RWPE1 (cell line): ENCODE data around the gene SRXN1.

Source experiments
- CTCF ChIA-PET: fragments of 350-600 bp; sonication (Branson Sonifier 250); formaldehyde crosslinking; extraction: SDS; loops from one replicate; lab custom pipeline; 2021; lab: Yijun Ruan, JAX
- POLR2A ChIA-PET: fragments of 400-600 bp; formaldehyde crosslinking; extraction: SDS; loops from one replicate; lab custom pipeline; 2020; ENCODE audit warnings: antibody characterized with exemption; ENCODE audit not compliant: low non-redundant PET; lab: Yijun Ruan, JAX
- DNase-seq: peaks from one replicate; pipeline ENCODE4 v3.0.0; 2012; ENCODE audit warnings: low spot score
- H3K27ac ChIP-seq: fragments of 450-650 bp; 2 replicates; pipeline ENCODE4 v1.5.1; 2017
- TF ChIP-seq, protein P1 (sequence below): fragments of 450-650 bp; conservative IDR thresholded peaks from 2 replicates; pipeline ENCODE4 v1.5.1; 2017; ENCODE audit warnings: low read depth, mild to moderate bottlenecking

SRXN1 gene

DNA sequence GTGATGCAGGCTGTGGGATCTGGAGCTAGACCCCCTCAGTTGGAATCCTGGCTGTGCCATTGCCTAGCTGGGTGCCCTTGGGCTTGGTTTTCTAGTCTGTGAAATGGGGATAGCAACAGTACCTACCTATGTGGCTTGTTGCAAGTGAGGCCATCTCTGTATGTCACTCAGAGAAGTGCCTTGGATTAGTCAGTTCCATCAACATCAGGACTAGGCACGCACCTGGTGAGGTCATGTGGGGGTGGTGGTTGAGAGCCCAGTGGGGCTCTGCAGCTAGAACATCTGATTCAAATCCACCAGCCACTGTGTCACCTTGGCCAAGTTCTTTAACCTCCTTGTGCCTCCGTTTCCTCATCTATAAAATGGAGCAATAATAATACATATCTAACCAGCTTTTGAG lies 55.4 kb downstream of the SRXN1 start:
- DNase-seq: no peak
- POLR2A ChIA-PET: no interaction called here
- TF ChIP-seq, protein P1, sequence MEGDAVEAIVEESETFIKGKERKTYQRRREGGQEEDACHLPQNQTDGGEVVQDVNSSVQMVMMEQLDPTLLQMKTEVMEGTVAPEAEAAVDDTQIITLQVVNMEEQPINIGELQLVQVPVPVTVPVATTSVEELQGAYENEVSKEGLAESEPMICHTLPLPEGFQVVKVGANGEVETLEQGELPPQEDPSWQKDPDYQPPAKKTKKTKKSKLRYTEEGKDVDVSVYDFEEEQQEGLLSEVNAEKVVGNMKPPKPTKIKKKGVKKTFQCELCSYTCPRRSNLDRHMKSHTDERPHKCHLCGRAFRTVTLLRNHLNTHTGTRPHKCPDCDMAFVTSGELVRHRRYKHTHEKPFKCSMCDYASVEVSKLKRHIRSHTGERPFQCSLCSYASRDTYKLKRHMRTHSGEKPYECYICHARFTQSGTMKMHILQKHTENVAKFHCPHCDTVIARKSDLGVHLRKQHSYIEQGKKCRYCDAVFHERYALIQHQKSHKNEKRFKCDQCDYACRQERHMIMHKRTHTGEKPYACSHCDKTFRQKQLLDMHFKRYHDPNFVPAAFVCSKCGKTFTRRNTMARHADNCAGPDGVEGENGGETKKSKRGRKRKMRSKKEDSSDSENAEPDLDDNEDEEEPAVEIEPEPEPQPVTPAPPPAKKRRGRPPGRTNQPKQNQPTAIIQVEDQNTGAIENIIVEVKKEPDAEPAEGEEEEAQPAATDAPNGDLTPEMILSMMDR: no peak
- H3K27ac ChIP-seq: no peak overlapping the region
- CTCF ChIA-PET: interaction anchor here (0.6 kb wide), 1 partner anchor 392 kb away, joined by 3 read pairs; no protein-coding TSS in a partner anchor
